Measurements from ENCODE around the gene MRPL47.
"Not testable (repeated sequence)": the region's sequence is repeated elsewhere in the genome, so short reads cannot be mapped to it uniquely, and the experiment has no call there.

MRPL47 gene

DNA sequence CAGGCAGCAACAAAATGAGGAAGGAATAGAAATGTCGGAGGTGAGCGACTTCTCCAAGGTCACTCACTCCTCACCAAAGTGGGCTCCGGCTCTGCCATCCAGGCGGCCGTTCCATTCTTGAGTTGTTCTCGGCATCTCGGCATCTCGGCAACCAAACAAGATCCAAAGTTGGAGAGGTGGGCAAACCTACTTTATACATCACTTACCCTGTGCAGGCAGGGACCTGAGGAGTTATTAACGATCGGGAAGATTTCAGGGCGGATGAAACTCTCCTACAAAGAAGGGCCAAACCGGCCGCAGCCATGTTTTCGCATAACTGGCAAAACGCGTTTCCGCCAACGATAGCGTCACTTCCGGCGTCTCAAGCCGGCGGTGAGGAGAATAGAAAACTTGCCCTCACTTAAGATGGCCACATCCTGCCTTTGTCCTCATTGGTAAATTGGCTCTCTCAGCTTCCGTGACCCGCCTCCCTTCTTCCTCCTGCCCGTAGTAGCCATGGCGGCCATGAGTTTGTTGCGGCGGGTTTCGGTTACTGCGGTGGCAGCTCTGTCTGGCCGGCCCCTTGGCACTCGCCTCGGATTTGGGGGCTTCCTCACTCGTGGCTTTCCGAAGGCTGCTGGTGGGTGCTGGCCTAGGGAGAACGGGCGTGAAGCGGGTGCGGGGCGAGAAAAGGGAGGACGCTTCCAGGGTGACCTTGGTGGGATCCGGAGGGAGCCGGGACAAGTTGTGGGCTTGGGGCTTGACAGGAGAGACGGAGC, at the start of gene MRPL47, which contains the start of gene NDUFB5:
MRPL47 (minus strand) TSS at position 318 of the 758 bp plus-strand sequence; CDS start at position 304, 14 bp downstream.
NDUFB5 (plus strand) TSS at position 474 of the 758 bp plus-strand sequence; CDS start at position 496, 22 bp downstream.
- no peak for TF ChIP-seq ZNF274 (IDR thresholded peaks at IDR 0.05; ENCODE audit: low read depth, low read length)
- H3K4me3 ChIP-seq (ENCODE audit: low read length), result peak within 1 kb of the TSS; percentile 87

DNA sequence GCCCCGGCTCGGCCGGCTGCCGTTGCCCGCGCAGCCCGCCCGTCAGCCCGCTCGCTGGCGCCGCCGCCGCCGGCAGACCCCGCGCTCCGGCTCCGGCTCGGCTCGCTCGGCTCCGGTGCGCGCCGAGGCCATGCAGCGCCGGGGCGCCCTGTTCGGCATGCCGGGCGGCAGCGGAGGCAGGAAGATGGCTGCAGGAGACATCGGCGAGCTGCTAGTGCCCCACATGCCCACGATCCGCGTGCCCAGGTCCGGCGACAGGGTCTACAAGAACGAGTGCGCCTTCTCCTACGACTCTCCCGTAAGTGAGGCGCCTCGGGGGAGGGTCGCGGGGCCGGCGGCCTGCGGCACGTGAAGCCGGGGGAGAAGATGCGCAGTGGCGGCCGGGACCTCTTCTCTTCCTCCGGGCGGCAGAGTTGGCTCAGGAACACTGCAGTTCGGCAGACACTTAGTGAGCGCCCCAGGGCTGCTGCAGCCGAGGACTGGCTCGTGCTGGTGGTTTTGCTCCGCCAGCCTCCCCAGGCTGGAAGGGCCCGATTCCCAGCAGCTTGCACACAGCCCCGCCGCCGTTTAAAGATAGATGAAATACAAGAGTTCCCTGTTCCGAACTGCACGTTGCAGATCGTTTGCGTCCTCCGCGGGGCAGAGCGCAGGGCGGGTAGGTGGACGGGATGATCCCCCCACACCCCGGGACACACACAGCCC, 48.8 kb upstream of the MRPL47 start:
- TF ChIP-seq ZNF274 (IDR thresholded peaks at IDR 0.05; ENCODE audit: low read depth, low read length), result no peak
- H3K4me3 ChIP-seq (ENCODE audit: low read length), result peak overlapping the region; percentile 90

DNA sequence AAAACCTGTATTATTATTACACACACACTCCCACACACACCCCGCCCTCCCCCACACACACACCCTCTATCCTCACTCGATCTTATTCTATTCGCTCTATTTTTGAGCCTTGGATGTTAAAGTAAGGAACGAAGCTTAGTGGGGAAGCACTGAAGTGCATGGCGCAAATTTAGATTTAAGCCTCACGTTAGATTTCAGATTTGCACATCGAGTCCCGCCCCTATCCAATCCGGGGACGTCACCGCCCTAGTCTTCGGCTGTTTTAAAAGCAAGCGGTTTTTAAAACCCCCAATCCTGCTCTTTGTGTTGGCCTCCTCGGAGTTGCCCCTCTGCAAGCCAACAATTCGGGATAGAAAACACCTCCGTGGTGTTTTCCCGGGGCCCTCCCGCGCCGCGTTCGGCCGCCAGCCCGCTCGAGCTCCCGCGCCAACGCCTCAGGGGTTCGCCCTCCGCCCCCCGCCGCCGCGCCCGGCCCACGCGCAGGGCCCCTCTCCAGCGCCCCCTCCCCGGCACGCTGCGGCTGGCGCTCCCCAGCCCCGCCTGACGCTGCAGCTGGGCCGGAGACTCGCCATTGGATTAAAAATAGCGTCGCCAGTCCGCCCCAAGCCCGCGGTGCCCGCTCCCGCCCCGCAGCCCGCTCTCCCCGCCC, 48.1 kb upstream of the MRPL47 start, which contains the start of gene USP13:
USP13 (plus strand) TSS at position 594 of the 649 bp plus-strand sequence. CDS start 186 bp downstream, outside the sequence.
- peak within 1 kb of the TSS; percentile 90 for H3K4me3 ChIP-seq (ENCODE audit: low read length)
- no peak for TF ChIP-seq ZNF274 (IDR thresholded peaks at IDR 0.05; ENCODE audit: low read depth, low read length)

- no peak for TF ChIP-seq ZNF274 (IDR thresholded peaks at IDR 0.05; ENCODE audit: low read depth, low read length)
- peak overlapping the region; percentile 90 for H3K4me3 ChIP-seq (ENCODE audit: low read length)
Observed at GRCh38 chr3:179651687-179652446, 47.4 kb upstream of the MRPL47 start.

DNA sequence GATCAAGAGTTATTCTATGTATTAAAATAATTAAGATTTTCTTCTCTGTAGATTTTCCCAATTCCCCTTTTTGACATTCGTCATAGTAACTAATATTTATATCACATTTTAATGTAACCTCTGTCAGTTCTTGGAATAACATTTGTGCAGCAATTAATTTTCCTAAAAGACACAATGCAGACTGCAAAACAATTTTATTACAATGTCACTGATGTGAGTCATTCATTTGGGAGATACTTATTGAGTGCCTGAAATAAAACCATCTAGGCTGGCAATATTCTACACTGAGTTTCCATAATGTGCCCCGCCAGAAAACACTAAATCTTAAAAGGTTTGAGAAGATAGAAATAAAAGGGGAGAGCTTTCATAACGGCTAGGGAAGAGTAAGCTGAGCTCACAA, 41.7 kb upstream of the MRPL47 start:
- H3K4me3 ChIP-seq (ENCODE audit: low read length), result no peak overlapping the region
- TF ChIP-seq ZNF274 (IDR thresholded peaks at IDR 0.05; ENCODE audit: low read depth, low read length), result no peak

GRCh38 chr3:179643837-179644236, 39.4 kb upstream of the MRPL47 start:
- H3K4me3 ChIP-seq (ENCODE audit: low read length), result not testable (repeated sequence)

DNA sequence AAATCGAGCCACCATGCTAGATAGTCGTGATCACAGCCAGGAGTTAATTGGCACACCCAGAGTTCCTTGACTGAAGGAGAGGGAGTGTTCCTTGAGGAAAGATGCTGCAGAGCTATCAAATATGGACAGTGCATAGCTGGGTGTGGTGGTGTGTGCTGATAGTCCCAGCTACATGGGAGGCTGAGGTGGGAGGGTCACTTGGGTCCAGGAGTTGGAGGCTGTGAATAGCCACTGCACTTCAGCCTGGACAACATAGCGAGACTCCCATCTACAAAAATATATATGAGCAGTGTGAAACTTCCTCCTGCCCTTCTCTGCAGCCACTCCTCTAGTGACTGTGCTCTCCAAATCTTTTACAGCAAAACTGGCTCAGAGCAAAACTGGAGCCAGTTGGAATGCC, 38.4 kb upstream of the MRPL47 start:
- no peak for TF ChIP-seq ZNF274 (IDR thresholded peaks at IDR 0.05; ENCODE audit: low read depth, low read length)
- no peak overlapping the region for H3K4me3 ChIP-seq (ENCODE audit: low read length)

DNA sequence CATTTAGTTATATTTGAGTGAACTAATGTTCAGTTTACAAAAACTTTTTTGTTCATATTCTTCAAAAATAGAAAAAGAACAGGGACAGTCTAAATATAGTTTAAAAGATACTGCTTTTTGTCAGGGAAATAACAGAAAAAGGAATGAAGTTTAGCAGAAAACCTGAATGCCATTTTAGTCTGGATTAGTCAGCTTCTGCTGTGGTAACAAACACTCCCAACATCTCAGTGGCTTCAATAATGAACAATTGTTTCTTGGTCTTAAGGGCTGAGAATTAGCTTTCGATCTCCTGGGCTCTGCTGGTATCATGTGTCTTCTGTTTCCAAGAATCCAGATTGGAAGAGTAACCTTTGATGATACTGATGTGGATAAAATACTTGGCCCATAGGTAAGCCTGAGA, 36.0 kb upstream of the MRPL47 start:
- TF ChIP-seq ZNF274 (IDR thresholded peaks at IDR 0.05; ENCODE audit: low read depth, low read length), result no peak
- H3K4me3 ChIP-seq (ENCODE audit: low read length), result no peak overlapping the region

DNA sequence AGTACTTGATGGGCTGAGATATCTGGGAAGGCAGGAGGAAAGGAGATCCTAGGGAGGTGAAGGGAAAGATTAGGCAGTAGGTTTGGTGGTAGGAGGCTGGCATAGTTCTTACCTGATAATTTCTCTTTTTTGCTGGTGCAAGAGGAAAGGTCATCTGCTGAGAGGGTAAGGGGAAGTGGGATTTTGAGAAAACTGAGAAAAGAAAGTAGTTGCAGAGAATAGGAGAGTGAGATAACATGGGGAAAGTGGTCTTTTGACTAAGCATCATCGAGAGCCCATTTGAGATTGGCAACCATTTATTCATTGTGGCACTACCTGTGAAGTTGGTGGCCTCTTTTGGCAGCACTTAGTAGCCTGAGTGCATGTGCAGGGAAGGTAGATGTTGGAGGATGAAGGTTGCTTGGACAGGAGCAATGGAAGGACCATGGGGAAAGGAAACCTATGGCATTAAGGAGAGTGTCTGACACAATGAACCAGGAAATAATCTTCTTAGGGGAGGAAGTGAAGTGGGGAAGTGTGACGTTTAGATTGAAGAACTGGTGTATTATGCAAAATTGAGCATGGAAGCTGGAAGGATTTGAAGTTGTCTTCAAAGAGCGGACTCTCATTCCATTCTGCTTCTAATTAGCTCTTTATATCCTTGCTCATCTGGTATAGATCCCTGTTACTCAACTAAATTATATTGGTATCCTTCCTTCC, 26.5 kb upstream of the MRPL47 start:
- no peak for TF ChIP-seq ZNF274 (IDR thresholded peaks at IDR 0.05; ENCODE audit: low read depth, low read length)
- H3K4me3 ChIP-seq (ENCODE audit: low read length), result no peak overlapping the region

- TF ChIP-seq ZNF274 (IDR thresholded peaks at IDR 0.05; ENCODE audit: low read depth, low read length), result no peak
- no peak overlapping the region for H3K4me3 ChIP-seq (ENCODE audit: low read length)
Observed at GRCh38 chr3:179624451-179624850, 20.0 kb upstream of the MRPL47 start.

DNA sequence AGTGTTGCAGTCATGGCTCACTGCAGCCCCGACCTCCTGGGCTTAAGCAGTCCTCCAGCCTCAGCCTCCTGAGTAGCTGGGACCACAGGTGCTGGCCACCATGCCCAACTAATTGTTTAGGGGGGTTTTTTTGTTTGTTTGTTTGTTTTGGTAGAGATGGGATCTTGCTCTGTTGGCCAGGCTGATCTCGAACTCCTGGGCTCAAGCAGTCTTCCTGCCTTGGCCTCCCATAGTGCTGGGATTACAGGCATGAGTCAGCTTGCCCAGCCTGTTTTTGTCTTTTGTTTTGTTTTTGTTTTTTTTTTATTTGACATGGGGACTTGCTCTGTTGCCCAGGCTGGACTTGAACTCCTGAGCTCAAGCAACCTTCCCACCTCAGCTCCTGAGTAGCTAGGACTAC, 17.6 kb upstream of the MRPL47 start:
- TF ChIP-seq ZNF274 (IDR thresholded peaks at IDR 0.05; ENCODE audit: low read depth, low read length), result no peak

DNA sequence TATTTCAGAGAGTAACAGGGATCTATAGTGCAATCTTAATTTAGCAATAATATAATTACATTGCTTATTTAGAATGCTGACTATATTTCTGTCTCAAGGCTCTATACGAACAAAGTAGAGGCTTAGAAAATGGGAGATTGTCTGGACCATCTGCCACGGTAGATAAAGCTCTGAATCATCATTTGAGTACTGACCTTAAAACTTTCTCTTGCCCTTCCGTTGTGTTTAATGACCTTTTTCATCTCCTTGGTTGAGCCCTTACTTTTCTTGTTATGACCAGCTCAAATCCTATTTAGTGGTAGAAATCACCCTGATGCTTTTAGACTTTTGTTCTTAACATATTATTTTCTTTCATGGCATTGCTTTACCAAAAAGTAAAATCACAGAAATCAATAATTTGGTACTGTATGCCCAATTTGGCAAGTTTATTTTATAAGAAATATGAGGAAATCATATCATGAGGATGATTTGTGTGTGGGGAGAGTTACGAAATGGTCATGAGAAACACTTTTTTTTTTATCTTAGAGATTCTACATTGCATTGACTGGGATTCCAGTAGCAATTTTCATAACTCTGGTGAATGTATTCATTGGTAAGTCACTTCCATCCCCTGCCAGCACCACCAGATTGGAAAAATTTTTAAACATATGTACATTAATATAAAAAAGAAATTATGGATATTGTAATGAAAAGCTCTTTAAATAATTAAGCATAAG, 11.2 kb upstream of the MRPL47 start:
- TF ChIP-seq ZNF274 (IDR thresholded peaks at IDR 0.05; ENCODE audit: low read depth, low read length), result no peak
- no peak overlapping the region for H3K4me3 ChIP-seq (ENCODE audit: low read length)

More for the DNA sequence above, 17.6 kb upstream of the MRPL47 start:
- no peak overlapping the region for H3K4me3 ChIP-seq (ENCODE audit: low read length)

DNA sequence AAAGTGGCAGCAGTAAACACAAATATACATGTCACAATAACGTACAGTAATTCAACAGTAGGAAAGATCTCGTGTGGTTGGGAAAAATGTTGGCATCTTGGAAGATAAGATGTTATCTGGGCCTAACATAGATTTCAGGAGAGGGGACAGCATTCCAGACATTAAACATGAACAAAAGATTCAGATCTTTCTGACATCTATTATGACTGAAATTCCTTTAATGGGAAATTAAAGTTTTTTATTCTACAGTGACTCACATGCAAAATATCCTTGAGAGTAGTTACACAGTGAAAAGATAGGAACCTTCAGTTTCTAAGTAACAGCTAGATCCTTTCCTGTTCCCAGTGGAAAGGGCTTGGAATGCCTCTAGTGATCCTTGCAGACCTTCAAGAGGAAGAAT, 9.4 kb upstream of the MRPL47 start:
- TF ChIP-seq ZNF274 (IDR thresholded peaks at IDR 0.05; ENCODE audit: low read depth, low read length), result no peak
- no peak overlapping the region for H3K4me3 ChIP-seq (ENCODE audit: low read length)
